ENCODE measurements around the gene AIG1. TPM values are rescaled to one million over a fixed set of nuclear protein-coding genes. Genes with fewer than 3 reads are reported as not detected.
"Not testable (repeated sequence)": the region's sequence is repeated elsewhere in the genome, so short reads cannot be mapped to it uniquely, and the experiment has no call there.

The AIG1 gene
- total RNA-seq, 1 donor from 2014 or later: 31.3 TPM

- no peaks in the 10 kb centered on the region for H3K27me3 Mint-ChIP-seq (ENCODE audit: low read depth)
- H3K4me1 Mint-ChIP-seq: peaks cover 8% of the 10 kb centered on the region
- no peak for DNase-seq (ENCODE audit: low spot score in 2 of 2, unreplicated experiment in 2 of 2)
- TF ChIP-seq, protein P1, sequence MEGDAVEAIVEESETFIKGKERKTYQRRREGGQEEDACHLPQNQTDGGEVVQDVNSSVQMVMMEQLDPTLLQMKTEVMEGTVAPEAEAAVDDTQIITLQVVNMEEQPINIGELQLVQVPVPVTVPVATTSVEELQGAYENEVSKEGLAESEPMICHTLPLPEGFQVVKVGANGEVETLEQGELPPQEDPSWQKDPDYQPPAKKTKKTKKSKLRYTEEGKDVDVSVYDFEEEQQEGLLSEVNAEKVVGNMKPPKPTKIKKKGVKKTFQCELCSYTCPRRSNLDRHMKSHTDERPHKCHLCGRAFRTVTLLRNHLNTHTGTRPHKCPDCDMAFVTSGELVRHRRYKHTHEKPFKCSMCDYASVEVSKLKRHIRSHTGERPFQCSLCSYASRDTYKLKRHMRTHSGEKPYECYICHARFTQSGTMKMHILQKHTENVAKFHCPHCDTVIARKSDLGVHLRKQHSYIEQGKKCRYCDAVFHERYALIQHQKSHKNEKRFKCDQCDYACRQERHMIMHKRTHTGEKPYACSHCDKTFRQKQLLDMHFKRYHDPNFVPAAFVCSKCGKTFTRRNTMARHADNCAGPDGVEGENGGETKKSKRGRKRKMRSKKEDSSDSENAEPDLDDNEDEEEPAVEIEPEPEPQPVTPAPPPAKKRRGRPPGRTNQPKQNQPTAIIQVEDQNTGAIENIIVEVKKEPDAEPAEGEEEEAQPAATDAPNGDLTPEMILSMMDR (IDR thresholded peaks at IDR 0.05; ENCODE audit: unreplicated experiment): no peak
- H3K36me3 Mint-ChIP-seq: no peaks in the 10 kb centered on the region
- H3K27ac Mint-ChIP-seq: no peak overlapping the region
- no peaks in the 10 kb centered on the region for H3K9me3 Mint-ChIP-seq
- H3K4me3 Mint-ChIP-seq: no peak overlapping the region
Observed at GRCh38 chr6:143165315-143165855, 104.7 kb downstream of the AIG1 start.

DNA sequence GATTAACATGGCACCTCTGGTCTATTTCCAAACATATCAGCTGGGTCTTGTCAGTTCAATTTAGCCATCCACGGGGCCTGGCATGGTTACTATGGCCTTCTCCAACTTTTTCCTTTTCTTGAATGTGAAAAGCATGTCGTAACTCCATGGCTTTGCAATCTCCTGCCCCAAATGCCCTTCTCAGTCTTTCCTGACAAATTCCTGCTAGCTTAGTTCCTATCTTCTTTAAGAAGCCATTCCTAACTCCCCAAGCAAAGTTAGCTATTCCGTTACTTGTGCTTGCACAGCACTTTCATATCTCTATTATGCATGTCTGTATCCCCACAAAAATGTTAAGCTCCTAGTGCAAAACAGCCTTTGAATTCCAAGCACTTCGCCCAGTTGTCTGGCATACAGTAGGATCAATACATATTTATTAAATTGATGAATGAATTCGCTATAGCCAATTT, 105.6 kb downstream of the AIG1 start:
- H3K27ac Mint-ChIP-seq: no peak overlapping the region
- no peak for DNase-seq (ENCODE audit: low spot score in 2 of 2, unreplicated experiment in 2 of 2)
- TF ChIP-seq, protein P1 (IDR thresholded peaks at IDR 0.05; ENCODE audit: unreplicated experiment): no peak

GRCh38 chr6:143167224-143167623, 106.5 kb downstream of the AIG1 start:
- Mint-ChIP-seq H3K4me3 (no peak overlapping the region), H3K27ac (no peak overlapping the region), H3K4me1 (peaks cover 7% of the 10 kb centered on the region), H3K27me3 (ENCODE audit: low read depth) (no peaks in the 10 kb centered on the region), H3K36me3 (peaks cover 13% of the 10 kb centered on the region), H3K9me3 (peaks cover 13% of the 10 kb centered on the region)
- TF ChIP-seq, protein P1 (IDR thresholded peaks at IDR 0.05; ENCODE audit: unreplicated experiment): no peak
- no peak for DNase-seq (ENCODE audit: low spot score in 2 of 2, unreplicated experiment in 2 of 2)

More for the DNA sequence above, 105.6 kb downstream of the AIG1 start:
- peaks cover 7% of the 10 kb centered on the region for H3K4me1 Mint-ChIP-seq
- no peak overlapping the region for H3K4me3 Mint-ChIP-seq
- H3K9me3 Mint-ChIP-seq: peaks cover 5% of the 10 kb centered on the region
- peaks cover 5% of the 10 kb centered on the region for H3K36me3 Mint-ChIP-seq
- H3K27me3 Mint-ChIP-seq (ENCODE audit: low read depth): no peaks in the 10 kb centered on the region

DNA sequence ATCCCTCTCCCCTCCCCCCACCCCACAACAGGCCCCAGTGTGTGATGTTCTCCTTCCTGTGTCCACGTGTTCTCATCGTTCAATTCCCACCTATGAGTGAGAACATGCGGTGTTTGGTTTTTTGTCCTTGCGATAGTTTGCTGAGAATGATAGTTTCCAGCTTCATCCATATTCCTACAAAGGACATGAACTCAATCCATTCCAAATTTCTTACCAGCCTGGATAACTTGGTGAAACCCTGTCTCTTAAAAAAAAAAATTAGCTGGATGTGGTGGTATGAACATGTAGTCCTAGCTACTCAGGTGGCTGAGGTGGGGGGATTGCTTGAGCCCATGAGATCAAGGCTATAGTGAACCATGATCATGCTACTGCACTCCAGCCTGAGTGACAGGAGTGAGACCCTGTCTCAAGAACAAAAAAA, 107.7 kb downstream of the AIG1 start:
- not testable (repeated sequence) for H3K27ac Mint-ChIP-seq; H3K4me1 Mint-ChIP-seq; H3K27me3 Mint-ChIP-seq (ENCODE audit: low read depth); H3K4me3 Mint-ChIP-seq; DNase-seq (ENCODE audit: low spot score in 2 of 2, unreplicated experiment in 2 of 2)
- Mint-ChIP-seq H3K36me3 (peaks cover 24% of the 10 kb centered on the region), H3K9me3 (peaks cover 25% of the 10 kb centered on the region)

DNA sequence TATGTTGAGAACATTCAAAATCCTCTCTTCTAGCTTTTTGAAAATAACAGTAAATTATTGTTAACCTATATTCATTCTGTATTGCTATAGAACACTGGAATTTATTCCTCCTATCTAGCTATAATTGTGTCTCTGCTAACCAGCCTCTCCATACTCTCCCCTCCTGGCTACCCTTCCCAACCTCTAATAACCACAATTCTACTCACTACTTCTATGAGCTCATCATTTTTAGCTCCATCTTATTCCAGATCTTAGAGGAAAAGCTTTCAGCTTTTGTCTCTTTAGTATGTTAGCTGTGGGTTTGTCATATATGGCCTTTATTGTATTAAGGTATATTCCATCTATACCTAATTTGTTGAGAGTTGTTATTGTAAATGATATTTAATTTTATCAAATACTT, 108.8 kb downstream of the AIG1 start:
- Mint-ChIP-seq H3K36me3 (peaks cover 30% of the 10 kb centered on the region), H3K9me3 (peaks cover 32% of the 10 kb centered on the region), H3K27ac (no peak overlapping the region), H3K4me3 (no peak overlapping the region), H3K27me3 (ENCODE audit: low read depth) (no peaks in the 10 kb centered on the region), H3K4me1 (peaks cover 5% of the 10 kb centered on the region)
- DNase-seq (ENCODE audit: low spot score in 2 of 2, unreplicated experiment in 2 of 2): no peak
- TF ChIP-seq, protein P1 (IDR thresholded peaks at IDR 0.05; ENCODE audit: unreplicated experiment): no peak

GRCh38 chr6:143174516-143174915, 113.8 kb downstream of the AIG1 start:
- Mint-ChIP-seq H3K9me3 (peaks cover 50% of the 10 kb centered on the region), H3K27me3 (ENCODE audit: low read depth) (no peaks in the 10 kb centered on the region), H3K36me3 (peaks cover 54% of the 10 kb centered on the region), H3K4me1 (no peaks in the 10 kb centered on the region), H3K4me3 (no peak overlapping the region), H3K27ac (no peak overlapping the region)
- TF ChIP-seq, protein P1 (IDR thresholded peaks at IDR 0.05; ENCODE audit: unreplicated experiment): no peak
- DNase-seq (ENCODE audit: low spot score in 2 of 2, unreplicated experiment in 2 of 2): no peak
